Posterior vena cava (tissue), 2 donors: ENCODE measurements around the gene ZNF804A. TPM values are rescaled to one million over a fixed set of nuclear protein-coding genes. Genes with fewer than 3 reads are reported as not detected.

Experiments used
- DNase-seq: peaks from one replicate; pipeline ENCODE4 v3.0.0-alpha.2; 2020; ENCODE audit warnings: low spot score
- intact Hi-C, 2 donors: fragments of 100-400 bp; cut with DNase I; formaldehyde crosslinking; loops; one replicate each; pipeline versions ENCODE4 v1.14.1 to v1.14.2; 2022 to 2023
- total RNA-seq, 2 donors: library from RNA; stranded (reverse); fragmentation: NEBNext Ultra II Directional; extraction: Animal tissue kit (Norgen Biotek cat#: 25700); gene quantifications; one replicate each; pipeline ENCODE4 v1.2.1, GENCODE V29; 2021
- donor health status: DM: yes; HTN: yes; CAD: no.
- donor health status: DM: yes; HTN: yes; CAD: no.

The ZNF804A gene
- total RNA-seq, 2 donors from 2014 or later = 0.76 to 1.2 TPM

DNA sequence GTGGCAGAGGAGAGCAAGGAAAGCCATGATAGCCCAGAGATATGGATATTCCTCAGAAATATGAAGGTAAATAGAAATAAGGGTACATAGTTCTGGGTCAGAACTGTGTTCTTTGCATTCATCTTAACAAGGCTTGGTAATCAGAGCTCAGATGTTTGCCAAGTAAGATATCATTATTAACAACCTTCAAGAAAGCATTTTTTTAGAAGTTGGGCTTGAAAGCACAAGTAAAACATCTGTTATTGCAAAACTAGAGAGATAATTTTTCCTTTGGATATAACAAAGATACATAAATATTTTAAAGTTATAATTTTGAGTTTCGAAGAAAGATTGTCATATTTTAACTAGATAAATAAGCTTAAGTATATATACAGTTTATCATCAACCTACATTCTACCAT, 171.4 kb downstream of the ZNF804A start:
- intact Hi-C loops = no loop called here
- DNase-seq = no peak

GRCh38 chr2:184779777-184780176, 181.4 kb downstream of the ZNF804A start:
- intact Hi-C loops = no loop called here
- no peak for DNase-seq

GRCh38 chr2:184780384-184780783, 182.1 kb downstream of the ZNF804A start:
- DNase-seq = no peak
- intact Hi-C loops = no loop called here

- intact Hi-C loops = no loop called here
- DNase-seq = no peak
These were observed 182.6 kb downstream of the ZNF804A start for GRCh38 chr2:184780944-184781343.

DNA sequence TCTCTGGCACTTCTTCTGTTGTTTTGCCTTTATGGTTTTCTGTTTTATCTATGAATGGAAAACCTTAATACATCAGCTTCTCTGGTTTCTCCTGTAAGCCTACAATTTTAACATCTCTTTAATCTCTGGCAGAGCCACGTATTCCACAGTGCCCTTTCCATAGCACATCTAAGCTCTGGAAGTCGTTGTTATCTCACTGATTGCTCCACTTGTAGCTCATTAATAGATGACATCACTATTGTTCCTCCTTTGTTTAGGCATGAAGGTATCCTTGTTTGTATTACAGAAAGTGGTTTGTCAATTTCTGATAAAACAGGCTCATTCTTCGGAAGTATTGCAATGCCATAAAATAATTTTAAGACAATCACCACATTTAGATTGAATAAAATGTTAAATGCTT, 185.2 kb downstream of the ZNF804A start:
- no peak for DNase-seq
- intact Hi-C loops = no loop called here

- DNase-seq = no peak
- intact Hi-C loops = no loop called here
These were observed 194.8 kb downstream of the ZNF804A start for GRCh38 chr2:184793176-184793575.

GRCh38 chr2:184799379-184799778, 201.1 kb downstream of the ZNF804A start:
- intact Hi-C loops = no loop called here
- DNase-seq = no peak

DNA sequence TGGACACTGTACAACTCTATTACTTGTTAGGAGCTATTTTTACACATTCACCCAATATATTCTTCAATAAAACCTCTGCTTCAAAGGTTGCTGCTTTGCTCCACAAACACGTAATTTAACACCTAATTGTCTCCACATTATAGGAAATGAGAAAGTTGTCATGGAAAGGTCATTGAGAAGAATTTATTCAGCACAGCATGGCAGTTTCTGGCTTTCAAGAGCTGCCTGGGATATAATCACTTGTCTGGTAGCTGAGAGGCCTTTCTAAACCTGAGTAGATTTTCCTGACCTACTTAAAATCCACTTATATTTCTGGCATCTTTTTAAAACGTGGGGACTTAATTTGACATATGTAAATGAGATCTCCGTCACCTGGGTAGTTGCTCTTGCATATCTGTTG, 216.1 kb downstream of the ZNF804A start:
- intact Hi-C loops = no loop called here
- DNase-seq = no peak

GRCh38 chr2:184815824-184816223, 217.5 kb downstream of the ZNF804A start:
- intact Hi-C loops = no loop called here

GRCh38 chr2:184824597-184824996, 226.3 kb downstream of the ZNF804A start:
- intact Hi-C loops = loop anchor here in 1 of 2 donors (2.0 kb wide), 1 partner anchor 40 kb away; no protein-coding TSS in a partner anchor
- no peak for DNase-seq

More at GRCh38 chr2:184815824-184816223, 217.5 kb downstream of the ZNF804A start:
- DNase-seq = no peak

GRCh38 chr2:184830531-184830930, 232.2 kb downstream of the ZNF804A start:
- no peak for DNase-seq
- intact Hi-C loops = no loop called here

- intact Hi-C loops = no loop called here
- DNase-seq = no peak
These were observed 236.5 kb downstream of the ZNF804A start for GRCh38 chr2:184834699-184835397.

GRCh38 chr2:184835398-184835715, 237.0 kb downstream of the ZNF804A start:
- intact Hi-C loops = no loop called here
- DNase-seq = no peak

GRCh38 chr2:184847331-184847730, 249.0 kb downstream of the ZNF804A start:
- intact Hi-C loops = no loop called here
- DNase-seq = no peak

- DNase-seq = no peak
- intact Hi-C loops = no loop called here
These were observed 251.2 kb downstream of the ZNF804A start for GRCh38 chr2:184849516-184849915.

DNA sequence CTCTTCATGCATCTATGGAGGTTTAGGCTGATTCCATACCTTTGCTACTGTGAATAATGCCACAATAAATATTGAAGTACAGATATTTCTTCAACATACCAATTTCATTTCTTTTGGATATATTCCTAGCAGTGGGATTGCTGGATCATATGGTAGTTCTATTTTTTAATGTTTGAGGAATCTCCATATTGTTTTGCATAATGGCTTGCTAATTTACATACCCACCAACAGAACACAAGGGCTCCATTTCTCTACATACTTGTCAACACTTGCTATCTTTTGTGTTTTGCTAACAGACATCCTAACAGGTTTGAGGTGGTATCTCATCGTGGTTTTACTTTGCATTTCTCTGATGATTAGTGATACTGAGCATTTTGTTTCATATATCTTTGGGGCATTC, 253.2 kb downstream of the ZNF804A start:
- intact Hi-C loops = no loop called here
- no peak for DNase-seq

GRCh38 chr2:184859187-184859586, 260.9 kb downstream of the ZNF804A start:
- no peak for DNase-seq
- intact Hi-C loops = no loop called here

DNA sequence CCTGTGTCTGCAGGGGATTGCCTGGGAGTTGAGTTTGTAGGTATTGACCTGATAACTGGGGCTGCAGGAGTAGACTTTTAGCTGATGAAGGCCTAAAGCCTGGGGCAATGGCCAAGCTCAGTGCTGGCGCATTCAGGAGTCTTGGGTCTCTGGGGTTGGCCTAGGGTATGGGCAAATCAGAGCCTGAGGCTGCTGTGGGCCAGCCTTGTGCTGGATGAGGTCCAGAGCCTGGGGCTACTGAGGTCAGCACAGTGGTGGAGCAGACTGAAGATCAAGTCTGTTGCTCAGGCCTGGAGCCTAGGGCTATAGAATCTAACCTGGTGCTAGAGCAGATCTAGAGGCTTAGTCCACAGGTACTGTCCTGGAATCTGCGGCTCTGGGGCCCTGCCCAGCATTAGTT, 262.4 kb downstream of the ZNF804A start:
- intact Hi-C loops = no loop called here
- DNase-seq = no peak

- no peak for DNase-seq
- intact Hi-C loops = no loop called here
These were observed 276.9 kb downstream of the ZNF804A start for GRCh38 chr2:184875212-184875611.

GRCh38 chr2:184875911-184876310, 277.6 kb downstream of the ZNF804A start:
- DNase-seq = no peak
- intact Hi-C loops = no loop called here

- intact Hi-C loops = no loop called here
- no peak for DNase-seq
These were observed 279.6 kb downstream of the ZNF804A start for GRCh38 chr2:184877909-184878308.

GRCh38 chr2:184879671-184880070, 281.3 kb downstream of the ZNF804A start:
- intact Hi-C loops = no loop called here
- no peak for DNase-seq
